CD4-positive, alpha-beta T cell treated with Interleukin-6 at 100 ng/mL for 8 hours (primary cell): ENCODE measurements around the gene TIMP3.

Source experiments
- DNase-seq: peaks from one replicate; pipeline ENCODE4 v3.0.0-alpha.2; 2020; ENCODE audit warnings: mixed read lengths, low spot score

The TIMP3 gene

DNA sequence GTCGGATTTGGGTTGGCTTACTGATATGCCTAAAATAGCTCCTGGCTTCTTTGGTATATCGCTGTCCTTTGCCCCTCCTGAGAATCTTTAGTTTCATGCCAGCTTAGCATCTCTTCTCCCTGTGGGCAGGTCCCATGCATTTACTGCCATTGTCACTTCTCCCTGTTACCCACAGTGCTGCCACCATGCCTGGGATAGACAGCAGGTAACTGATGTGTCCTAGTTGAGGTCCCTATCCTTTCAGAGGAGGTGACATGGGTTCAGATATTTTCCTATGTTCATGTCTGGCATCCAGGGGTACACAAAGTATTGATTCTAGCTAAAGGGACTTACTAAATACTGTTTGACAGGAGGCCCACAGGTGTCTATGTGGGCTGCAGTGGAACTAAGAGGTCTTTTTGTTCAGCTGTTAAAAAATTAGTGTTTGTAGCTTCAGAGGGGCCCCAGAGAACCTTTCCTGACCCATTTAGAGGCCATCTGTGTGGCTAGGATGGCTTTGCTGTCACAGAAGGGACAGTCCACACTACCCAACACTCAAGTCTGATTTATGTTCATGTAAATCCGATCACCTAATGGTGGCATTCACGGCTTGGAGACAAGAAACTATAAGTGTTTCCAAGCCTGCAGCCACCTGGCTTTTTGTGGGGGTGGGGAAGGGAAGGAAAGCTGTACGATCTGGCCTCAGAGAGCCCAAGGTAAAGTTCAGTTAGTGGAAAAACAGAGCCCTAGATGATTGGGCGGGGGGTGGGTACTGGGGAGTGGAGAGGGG, 8.5 kb downstream of the TIMP3 start:
- no peak for DNase-seq

DNA sequence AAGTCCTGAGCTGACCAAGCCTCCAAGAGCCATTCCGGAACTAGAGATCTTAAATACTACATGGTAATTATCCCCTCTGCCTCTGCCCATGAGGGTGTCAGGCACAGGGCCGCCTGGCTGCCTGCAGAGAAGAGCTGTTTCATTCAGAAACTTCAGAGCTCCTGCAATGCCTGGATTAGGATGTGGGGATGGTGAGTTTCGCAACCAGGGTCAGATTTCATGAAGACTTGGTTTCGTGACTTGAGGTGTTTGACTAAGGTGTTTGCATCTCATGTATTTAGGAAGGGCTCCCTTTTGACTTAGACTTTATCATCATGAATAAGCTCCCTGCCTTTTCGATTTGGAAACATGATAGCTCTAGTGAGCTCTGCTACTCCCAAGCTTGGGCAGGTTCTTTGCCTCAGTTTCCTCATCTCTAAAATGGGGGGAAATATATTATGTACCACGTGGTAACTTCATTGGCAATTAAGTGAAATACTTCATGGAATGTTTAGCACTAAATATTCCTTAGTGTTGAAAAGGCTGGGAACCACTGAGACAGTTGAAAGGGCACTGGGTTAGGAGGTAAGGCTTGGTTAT, 9.1 kb downstream of the TIMP3 start:
- DNase-seq, result no peak

- no peak for DNase-seq
Observed at GRCh38 chr22:32811788-32812545, 10.5 kb downstream of the TIMP3 start.

- no peak for DNase-seq
Observed at GRCh38 chr22:32814285-32814860, 12.9 kb downstream of the TIMP3 start.

- no peak for DNase-seq
Observed at GRCh38 chr22:32815059-32815458, 13.6 kb downstream of the TIMP3 start.

GRCh38 chr22:32815943-32816342, 14.4 kb downstream of the TIMP3 start:
- DNase-seq, result no peak

DNA sequence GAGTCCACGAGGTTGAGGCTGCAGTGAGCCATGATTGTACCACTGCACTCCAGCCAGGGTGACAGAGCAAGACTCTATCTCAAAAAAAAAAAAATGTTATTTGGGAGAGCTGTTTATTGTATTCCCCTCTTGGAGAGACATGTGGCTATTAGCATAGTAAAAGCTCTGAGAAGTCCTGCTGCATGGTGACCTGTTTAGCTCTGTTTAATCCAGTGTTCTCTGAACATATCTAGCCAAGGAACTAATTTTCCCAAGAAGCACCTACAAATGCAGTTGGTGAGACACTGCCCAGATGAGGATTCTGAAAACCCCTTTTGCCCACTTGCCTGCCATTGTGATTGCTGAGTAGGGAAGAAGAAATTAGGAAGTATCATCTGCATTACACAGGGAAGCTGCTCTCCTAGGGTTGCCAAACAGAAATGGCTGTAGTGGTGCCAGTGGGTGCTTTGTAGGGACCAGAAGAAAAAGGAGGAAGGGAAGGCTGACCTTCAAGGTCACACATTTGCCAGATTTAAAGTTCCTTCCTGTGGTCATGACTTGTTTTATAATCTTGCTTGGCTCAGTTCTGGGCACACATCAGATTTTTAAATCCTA, 15.7 kb downstream of the TIMP3 start:
- DNase-seq, result no peak

DNA sequence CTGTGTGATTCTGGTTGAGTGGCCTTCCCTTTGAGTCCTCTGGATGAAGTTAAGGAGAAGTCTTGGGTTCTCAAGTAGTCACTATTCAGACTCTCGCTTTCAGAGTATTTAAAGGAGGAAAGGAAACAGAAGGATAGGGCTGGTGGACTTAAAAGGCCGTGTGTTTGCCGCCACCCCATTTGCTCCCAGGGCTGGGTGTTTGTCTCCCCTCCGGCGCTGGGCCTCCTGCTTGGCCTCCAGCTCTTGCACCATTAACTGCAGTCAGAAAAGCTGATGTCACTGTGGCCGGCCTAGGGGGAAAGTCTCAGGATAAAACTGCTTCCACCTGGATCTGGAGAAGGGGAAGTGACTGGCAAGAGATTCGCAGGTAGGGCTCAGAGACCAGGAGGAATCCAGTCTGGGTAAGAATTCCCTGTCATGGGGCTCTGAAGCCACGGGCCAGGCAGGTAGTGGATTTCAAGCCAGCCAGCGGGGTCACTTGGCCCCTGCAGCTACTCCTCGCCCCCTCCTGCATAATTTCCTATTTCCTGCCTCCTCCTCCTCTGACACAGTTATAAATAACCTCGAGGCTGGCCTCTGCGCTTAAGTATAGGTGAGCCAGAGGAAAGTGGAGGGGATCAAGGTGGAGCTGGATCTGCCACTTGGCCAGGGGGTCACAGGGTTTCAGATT, 17.1 kb downstream of the TIMP3 start:
- no peak for DNase-seq

DNA sequence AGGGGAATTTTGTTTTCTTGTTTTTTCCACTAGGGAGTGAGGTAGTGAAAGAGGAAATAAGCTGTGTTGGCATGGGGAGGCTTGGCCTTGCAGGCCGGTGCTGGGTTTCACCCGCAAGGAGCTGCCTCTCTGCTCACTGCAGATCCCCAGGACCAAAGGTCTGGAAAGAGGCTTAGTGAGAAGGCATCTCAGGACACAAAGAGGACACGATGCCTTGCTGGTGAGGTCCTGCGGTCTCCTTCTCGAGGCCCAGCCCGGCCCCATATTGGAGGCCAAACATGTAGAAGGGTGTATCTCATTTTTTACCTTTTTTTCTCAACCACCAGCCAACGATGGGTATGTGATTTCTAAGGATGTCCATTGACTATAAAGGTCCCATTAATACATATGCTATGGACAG, 17.6 kb downstream of the TIMP3 start:
- DNase-seq, result no peak

DNA sequence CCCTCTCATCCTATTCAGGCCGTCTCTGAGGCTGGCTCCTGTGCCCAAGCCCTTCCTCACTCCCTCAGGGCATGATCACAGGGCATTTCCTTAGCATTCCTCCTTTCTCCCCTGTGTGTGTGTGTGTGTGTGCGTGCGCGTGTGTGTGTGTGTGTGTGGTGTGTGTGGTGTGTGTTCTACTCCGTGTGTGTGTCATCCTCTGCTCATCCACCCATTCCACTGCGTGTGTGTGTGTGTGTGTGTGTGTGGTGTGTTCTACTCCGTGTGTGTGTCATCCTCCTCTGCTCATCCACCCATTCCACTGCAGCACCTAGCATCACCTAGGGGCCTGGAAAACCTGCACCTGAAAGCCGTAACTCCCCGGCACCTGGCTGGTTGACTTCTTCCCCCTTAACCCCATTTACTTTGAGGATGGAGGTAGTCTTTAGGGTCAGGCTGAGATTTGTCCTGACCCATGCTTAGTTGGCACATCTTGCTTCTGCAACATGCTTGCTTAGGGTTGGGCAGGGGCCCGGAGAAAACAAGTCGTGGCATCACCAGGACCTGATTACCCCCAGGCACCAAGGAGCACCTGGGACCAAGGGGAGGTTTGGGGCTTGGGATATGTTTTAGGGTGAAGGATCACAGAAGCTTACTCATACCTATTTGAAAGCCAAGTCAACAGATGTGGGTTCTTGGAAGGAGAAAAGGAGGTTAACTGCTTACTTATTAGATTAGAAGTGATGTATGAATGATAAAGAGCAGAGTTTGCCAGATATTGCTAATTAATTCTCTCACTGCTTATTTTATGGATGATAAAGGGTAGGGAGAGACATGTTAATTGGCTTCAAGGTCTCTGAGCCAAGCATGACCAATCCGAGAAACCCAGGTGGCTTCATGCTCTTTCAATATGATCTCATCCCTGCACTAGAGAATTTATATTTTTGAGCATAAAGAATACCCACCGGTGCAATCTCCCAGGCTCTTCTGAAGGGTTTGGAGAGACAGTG, 18.9 kb downstream of the TIMP3 start:
- no peak for DNase-seq

DNA sequence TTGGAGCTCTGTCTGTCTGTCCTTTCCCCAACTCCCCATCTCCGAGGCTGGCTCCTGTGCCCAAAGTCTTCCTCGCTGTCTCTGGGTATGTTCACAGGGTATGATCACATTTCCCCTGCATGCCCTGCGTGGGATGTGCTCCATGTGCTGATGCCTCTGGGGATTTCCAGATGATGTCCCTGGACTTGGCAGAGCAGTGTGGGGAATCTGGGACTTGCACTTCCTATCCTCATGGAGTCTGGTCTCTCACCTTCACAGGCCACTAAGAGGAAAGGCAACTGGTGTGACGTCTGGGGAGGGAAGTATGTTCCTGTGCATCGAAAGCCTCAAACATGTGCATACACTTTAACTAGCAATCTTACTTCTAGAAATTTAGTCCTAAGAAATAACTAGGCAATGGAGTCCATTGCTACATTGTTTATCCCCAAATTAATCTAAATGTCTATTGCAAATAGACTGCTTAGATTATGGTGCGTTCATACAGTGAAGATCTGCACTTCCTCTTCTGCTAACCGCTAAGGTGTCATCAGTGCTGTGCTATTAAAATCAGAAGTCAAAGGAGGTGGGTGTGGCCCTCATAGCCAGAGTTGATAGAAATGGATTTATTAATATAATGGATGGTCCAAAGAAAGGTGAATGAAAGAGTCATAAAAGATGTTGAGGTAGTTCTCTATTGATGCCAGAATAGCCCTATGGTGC, 20.8 kb downstream of the TIMP3 start:
- DNase-seq, result no peak

GRCh38 chr22:32823024-32823730, 21.7 kb downstream of the TIMP3 start:
- DNase-seq, result no peak

- no peak for DNase-seq
Observed at GRCh38 chr22:32824531-32825312, 23.2 kb downstream of the TIMP3 start.

DNA sequence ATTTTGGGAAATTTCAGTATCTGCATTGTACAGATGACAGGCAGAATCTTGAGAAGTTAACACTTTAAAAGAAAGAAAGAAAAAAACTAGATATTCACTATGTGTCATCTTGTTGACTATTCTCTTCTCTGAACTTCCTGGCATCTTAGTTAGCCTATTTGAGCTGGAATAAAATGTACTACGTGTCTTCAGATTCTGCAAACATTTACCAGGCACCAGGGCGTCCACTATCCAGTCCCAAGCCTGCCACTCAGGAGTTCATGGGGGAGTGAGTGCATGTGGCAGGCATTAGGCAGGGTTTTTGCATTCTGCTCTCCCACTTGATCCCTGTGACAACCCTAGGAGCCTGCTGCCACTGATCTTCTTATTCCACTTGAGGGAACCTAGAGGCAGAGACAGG, 25.0 kb downstream of the TIMP3 start:
- no peak for DNase-seq

DNA sequence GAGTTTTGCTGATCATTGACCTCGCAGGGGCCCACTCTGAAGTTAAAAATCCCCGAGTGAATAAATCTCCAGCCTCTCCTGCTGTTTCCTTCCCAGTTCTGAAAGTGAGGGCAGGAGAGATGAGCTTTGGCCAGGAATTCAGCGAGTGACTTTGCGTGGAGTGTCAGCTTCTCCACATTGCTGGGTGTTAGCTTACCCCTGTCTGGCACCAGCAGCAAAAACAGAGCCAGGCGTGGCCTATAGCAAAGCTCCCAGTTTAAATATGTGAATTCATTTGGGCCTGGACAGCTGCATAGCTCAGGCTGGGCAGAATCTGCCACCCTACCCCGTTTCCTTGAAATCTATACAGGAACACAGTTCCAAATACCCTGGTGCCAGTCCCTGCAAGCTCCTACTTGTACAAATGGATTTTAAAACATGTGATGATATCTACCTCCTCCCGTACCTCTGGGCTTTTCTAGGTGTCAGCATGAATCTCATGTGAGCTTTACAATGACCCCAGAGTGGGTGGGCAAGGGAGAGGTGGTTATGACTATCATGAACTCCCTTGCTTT, 25.6 kb downstream of the TIMP3 start:
- no peak for DNase-seq

DNA sequence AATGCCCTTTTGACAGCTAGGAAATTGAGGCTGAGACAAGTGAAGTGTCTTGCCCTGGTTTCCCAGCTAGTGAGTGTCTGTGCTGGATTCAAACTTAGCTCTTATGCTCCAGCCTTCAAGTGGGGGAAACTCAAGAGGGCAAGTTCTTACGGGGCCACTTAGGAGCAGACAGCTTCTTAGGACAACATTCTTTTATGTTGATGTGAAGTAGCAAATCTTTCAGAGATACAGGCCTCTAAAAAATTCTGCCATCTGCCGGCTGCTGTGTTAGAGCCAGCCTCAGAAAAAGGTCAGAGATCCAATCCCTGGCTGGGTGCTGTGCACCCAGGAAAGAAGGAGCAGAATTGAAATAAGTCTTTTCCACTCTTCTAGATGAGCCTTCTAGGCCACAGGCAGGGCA, 26.6 kb downstream of the TIMP3 start:
- DNase-seq, result no peak

GRCh38 chr22:32828561-32828960, 27.1 kb downstream of the TIMP3 start:
- no peak for DNase-seq

GRCh38 chr22:32829451-32829851, 27.9 kb downstream of the TIMP3 start:
- no peak for DNase-seq
